NB4 (cell line): Measurements from ENCODE around the gene RPAP2.

Experiments used
- CTCF ChIP-seq: IDR thresholded peaks from one replicate; pipeline ENCODE4 v1.5.1; 2012; ENCODE audit warnings: low read depth, low read length
- POLR2A ChIP-seq: IDR thresholded peaks from 2 replicates; pipeline ENCODE4 v1.6.1; 2011; ENCODE audit warnings: mild to moderate bottlenecking; ENCODE audit not compliant: insufficient read length; ENCODE audit errors: extremely low read depth

- TF ChIP-seq CTCF (no peak), POLR2A (no peak)
Observed at GRCh38 chr1:92333668-92334067, 34.8 kb downstream of the RPAP2 start.
